GM21367 (cell line): ENCODE results near the gene CHCHD3.
"Not testable (repeated sequence)": the region's sequence is repeated elsewhere in the genome, so short reads cannot be mapped to it uniquely, and the experiment has no call there.

ENCODE experiments used
- ATAC-seq: cut with Tn5 transposase; IDR thresholded peaks from one replicate; pipeline ENCODE4 v1.9.1; 2021; ENCODE audit not compliant: unreplicated experiment

CHCHD3 gene

DNA sequence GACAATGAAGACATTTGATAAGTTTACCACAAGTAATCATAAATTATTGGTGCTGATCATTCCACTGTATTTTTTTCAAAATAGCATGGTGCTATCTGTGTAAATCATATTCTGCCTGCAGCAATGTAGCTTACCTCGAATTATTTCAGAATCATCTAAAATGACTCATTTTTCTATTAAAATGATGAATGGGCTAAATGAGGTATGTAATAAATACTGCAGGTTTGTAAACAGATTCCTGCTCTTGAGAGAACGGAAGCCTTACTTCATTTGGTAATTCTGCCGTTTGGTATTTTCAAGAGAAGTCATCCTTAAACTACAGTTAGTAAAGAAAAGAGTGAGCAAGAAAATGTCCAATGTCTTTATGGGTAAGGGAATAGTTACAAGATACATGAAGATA lies 115.9 kb downstream of the CHCHD3 start:
- ATAC-seq, result no peak

DNA sequence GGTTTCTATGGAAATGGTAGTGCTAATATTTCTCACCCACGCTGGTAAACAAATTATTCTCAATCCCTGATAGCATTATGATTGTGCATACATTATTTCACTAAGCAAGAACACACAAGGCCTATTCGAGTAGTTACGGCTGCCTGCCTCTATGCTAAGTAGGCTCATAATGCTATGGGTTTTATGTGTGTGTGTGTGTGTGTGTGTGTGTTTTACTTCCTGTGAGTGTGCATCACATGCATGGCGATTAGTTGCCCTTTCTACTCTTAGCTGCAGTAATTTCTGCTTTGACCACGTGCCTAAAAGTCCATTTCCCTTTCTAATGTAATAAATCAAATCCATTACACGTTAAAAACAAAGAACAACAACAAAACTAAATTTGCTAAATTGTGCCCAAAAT lies 117.0 kb downstream of the CHCHD3 start:
- ATAC-seq, result no peak

DNA sequence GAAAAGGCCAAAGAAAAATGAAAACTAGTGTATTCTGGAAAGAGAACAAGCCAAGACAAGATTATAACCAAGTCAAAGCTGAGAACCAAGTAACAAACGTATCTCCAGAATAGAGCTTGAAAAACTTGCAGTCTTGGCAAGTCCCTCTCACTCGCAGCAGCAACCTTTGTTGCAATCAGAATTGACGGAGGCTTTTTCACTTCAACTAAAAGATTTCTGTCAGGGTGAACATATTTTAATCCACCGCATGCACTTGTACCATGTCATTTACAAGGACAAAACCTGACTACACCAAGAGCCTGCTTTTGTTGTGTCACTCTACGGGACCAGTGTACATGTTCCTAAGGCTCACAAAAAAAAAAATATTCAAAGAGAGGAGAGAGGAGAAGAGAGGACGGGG lies 122.0 kb downstream of the CHCHD3 start:
- no peak for ATAC-seq

DNA sequence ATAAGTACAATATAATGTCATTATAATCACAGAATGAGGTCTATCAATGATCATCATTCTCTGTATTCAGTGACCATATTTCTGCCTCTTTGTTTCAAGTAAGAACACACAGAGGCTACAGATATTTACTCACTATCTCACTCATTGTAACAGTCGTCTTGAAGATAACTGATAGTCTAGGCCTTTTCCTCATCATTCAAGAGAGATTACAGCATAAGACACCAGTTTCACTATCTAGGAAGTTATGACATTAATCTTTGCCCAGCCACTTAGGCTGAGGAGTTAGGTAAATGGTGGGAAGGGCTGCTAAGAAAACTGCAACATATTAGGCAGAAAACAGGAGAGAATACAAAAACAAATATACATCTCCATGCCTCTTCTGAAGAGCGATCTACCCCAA lies 125.3 kb downstream of the CHCHD3 start:
- no peak for ATAC-seq

DNA sequence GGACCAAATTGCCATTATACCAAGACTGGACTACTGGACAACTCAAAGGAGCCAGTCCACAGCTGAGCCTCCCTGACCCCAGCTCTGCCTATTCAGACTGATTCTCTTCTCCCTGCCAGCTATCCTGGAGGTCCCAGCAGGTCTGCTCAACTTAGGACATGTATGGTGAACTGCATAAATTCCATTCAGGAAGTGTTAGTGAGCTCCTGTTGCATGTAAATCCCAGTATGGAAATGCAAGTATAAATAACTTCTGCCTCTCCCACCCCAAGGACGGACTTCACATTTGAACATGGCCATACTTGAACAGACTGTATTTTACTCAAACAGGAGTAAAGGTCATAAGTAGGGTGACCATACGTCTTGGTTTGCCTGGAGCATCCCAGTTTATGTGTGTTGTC lies 128.4 kb downstream of the CHCHD3 start:
- no peak for ATAC-seq

DNA sequence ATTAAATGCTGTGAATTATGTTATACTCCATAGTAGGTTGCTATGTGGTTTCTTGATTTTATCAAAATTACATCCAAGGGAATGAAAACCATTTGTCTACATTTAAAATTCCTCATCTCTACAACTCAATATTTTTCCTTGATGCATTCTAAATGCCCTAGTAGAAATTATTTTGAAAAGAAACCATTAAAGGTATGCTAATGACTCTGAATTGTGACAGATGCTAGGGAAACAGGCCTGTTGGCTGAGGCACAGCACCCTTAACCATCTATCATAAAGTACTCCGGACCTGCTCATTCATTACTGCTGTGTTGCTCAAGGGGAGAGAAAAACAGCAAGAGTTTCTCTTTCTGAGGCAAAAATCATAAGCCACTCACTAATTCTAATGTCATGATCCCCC lies 131.2 kb downstream of the CHCHD3 start:
- no peak for ATAC-seq

DNA sequence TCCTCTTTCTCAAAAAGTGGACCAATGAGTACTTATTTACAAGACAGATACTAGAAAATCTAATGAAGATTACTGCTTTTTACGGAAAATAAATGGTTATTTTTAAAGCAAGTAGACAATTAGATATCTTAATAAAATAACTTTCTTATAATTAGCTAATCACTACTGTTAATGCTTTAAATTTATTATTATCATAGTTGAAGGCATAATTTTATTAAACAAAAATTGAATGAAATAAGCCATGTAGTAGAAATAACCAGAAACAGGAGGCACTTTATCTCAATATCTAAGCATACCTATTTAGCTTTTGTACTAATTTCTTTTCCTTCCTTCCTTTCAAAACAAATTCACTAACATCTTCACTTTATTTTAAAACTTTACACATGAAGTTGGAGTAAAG lies 134.9 kb downstream of the CHCHD3 start:
- no peak for ATAC-seq

DNA sequence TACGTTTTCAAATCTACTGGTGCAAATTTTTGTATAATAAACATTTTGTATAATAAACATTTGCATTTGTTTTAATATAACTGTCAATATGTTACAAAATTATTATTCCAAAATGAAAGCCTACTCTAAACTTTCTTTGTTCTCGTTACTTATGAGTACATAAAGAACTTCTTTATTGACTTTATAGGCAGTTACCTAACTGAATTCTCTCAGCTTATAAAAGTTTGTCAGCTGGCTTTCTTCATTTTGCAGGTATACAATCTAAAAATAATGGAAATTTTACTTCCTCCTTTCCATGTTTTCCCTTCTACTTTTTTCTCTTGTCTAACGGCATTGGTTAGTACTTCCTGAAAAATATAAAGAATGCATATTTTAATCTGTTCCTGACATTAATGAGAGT lies 137.1 kb downstream of the CHCHD3 start:
- ATAC-seq, result no peak

DNA sequence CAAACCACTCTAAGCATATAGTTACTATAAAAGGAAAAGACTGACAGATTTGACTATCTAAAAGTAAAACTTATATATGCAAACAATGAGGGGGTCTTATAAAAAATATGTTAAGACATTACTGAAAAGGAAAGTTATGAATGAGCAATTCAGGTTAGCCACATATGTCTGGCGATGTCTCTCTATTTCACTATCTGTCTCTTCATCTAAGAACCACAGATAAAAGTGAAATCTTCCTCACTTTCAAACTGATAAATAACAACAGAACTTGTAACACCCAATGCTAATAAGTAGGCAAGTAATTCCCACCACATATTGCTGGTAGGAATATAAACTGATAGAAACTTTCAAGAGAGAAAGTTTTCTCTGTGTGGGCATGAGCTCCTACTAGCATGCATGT lies 138.2 kb downstream of the CHCHD3 start:
- ATAC-seq, result no peak

DNA sequence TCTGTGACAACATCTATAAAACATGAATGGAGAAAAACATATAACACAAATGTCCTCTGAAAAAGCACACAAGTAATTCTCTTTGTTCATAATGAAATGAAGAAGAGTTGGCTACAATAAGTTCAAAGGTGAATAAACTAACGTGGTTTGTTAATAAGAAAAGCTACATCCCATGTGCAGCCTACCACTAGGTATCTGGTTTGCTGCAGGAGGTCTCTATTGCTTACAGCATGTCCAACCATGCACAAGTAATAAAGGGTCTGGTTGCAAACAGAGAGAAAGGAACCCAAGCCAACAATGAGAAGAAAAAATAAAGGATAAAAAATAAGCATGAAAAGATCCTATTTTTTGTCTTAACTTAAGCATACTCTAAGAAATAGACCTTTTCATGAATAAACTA lies 139.2 kb downstream of the CHCHD3 start:
- ATAC-seq, result no peak

DNA sequence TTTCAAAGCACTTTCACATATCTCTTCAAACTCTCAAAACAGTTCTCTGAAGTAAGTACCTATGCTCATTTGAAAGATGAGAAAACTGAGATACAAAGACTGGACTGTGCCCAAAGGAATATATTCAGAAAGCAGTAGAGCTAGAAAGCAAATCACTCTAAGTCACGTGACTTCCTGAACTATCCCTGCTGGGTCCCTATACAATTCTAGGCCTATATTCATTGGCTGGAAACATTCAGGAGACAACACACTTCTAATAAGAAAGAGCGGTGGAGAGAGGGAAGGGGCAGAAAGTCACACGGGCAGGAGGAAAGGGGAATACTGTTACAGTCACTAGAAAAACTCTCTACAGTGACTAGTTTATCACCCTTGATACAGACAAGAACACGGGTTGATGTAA lies 140.0 kb downstream of the CHCHD3 start:
- ATAC-seq, result no peak

DNA sequence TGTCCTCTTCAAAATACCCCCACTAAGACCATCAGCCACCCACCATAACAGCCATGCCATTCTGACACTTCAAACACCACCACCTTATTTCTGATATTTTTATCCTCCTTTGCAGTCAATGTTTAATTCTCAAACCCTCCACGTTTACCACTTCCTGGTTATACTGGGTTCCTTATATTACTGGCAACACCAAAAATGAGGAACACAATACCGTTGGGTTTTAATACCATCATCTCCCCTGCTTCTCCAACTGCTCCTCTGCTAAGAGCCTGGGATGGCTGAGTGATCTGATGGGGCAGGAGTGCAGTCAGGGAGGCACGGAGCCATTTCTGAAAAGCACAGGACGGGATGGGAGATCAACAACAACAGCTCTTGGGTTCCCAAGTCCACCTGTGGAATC lies 140.5 kb downstream of the CHCHD3 start:
- no peak for ATAC-seq

DNA sequence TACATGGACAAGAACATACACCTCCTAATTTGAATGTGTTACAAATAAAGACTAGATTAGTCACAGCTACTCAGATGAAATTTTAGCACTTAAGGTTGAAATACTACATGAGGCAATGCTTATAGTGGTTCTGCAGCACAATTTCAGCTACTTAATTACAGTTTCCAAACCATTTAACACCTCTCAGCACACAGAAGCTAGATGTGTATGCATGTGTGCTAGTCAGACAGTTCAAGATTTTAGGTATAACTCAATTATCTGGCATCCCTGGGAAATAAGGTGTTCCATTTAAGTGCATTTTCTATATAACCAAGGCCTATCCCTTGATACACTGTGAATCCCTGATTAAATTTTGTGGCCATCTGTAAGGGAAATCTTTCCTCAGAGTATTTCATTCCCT lies 141.8 kb downstream of the CHCHD3 start:
- ATAC-seq, result no peak

DNA sequence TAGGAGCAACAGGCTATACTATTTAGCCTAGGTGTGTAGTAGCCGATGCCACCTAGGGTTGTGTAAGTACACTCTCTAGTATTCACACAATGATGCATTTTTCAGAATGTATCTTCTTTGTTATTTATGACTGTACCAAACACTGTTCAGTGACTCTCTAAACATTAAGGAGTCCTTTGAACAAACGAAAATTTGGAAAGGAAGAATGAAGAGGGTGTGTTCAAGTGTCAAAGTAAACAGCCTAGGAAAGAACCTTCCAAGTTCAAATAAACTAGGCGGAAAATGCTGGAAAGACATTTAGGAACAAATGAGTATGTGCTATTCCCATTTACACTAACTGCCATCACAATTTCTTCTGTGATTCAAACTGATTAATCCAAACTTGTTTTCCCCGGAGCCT lies 142.4 kb downstream of the CHCHD3 start:
- ATAC-seq, result no peak

DNA sequence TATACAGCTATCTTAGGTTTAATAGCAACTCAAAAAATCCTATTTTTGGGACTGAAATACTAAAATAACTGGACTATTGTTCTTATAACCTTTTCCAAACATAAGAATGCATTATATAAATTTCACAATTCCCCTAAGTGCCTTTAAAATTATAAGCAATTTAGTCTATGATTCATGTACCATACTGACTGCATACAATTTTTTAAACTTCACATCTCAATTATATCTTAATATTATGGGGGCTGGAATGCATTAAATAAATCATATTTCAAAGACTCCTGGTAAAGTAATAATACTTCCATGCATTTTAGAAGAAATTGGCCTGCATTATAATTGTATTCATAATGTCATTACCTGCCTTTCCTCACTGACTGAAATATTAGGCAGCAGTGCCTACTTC lies 144.6 kb downstream of the CHCHD3 start:
- no peak for ATAC-seq

DNA sequence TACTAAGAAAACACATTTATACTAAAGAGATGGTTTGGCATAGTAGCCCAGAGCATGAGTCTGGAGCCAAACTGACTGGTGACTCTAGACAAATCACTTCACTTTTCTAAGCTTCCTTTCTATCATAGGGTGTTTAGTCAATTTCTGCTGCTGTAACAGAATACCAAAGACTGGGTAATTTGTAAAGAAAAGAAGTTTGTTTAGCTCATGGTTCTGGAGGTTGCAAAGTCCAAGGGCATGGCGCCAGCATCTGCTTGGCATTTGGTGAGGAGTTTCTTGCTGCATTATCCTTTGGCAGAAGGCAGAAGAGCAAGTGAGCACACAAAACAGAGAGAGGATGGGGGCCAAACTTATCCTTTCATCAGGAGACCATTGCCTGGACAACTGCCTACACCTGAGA lies 146.3 kb downstream of the CHCHD3 start:
- no peak for ATAC-seq

DNA sequence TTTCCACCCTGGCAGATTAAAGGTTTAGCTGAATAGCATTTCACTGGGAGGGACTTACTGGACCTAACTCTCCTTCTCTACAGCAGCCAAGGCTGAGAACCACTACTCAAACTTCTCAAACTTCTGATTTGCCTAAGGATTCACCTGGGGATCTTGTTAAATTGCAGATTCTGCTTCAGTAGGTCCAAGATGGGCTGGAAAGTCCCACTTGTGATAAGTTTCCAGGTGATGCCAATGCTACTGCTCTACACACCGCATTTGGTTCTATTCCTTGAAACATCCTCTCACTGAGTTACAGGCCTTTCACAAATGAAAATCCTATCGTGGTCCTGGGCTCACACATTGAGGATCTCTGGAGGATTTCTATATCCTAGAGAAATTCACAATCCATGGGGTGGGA lies 147.9 kb downstream of the CHCHD3 start:
- no peak for ATAC-seq

DNA sequence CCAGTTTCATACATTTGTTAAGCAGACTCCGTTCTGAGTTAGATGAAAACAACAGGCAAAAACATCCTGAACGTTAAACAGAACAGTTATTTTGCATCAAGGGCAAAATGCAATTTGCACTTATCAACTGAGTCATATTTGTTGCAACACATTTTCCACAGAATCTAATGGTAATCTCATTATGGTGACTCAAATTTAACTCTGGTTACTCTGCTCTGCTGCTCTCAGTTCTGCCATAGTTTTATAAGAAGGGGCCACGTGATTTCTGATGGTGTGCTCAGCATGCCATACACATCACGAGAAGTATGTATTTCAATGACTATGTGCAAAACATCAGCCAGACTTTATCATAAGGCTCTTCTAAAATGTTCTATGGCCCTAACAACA lies 148.8 kb downstream of the CHCHD3 start:
- ATAC-seq, result no peak

DNA sequence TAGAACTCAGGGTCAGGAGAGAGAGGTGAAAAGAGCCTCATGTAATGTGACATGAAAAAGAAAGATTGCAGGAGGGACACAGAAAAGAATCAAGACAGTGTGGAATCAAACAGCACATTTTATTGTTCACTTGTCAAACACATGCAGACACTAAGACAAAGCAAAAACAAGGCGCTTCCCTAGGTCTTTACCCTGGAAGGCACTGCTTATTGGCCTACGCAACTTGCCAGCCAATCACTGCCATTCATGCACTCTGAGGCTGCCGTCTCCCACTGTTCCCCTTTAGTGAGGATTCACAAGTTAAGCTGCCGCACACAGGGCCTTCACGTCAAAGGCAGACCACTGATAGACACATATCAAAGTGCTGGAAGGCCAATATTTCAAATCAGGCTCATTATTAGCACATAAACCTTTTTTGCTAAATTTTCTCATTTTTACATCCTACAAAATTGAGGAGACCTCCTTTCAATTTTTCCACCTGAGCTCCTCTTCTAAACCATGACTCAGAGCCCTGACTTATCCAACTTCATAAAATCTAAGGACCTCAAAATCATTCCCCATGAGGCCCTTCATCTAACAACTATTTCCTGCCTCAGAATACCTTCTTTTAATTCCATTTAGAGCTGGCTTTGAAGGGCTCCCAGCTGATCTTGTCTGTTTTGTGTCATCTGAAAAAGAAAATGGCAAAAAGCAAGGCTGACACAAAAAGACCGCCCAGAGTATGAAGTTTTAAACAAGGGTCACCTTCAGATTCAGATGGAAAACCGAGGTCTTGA lies 149.4 kb downstream of the CHCHD3 start:
- no peak for ATAC-seq

DNA sequence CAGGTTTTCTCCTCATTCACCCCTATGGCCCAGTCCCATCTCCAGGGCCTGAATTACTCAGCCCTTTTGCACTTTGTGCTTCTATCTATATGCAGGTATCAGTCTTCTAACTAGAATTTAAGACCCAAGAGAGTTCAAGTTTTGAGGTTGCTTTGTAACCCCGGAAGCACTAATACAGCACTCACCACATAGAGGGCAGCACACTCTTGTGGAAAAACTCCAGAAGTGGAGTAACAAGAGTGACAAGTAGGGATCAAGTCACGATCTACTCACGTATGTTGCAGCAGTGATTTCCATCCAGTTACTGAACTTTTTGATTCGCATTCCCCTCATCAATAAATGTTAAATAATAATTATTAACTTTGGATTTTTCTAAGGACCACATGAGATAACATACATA lies 151.0 kb downstream of the CHCHD3 start:
- ATAC-seq, result no peak

DNA sequence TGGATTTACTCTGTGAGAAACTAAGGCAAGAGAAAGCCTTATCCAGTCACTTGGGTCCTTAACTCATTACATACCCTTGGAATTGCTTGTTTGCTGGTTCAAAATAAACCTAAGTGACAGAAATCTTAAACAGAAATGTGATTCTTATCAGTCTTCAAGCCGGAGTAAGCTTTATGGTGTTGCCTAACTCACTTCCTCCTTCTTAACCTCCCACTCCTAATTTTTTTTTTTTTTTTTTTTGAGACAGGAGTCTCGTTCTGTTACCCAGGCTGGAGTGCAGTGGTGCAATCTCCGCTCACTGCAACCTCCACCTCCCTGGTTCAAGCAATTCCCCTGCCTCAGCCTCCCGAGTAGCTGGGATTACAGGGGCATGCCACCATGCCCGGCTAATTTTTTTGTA lies 151.9 kb downstream of the CHCHD3 start:
- ATAC-seq, result not testable (repeated sequence)

DNA sequence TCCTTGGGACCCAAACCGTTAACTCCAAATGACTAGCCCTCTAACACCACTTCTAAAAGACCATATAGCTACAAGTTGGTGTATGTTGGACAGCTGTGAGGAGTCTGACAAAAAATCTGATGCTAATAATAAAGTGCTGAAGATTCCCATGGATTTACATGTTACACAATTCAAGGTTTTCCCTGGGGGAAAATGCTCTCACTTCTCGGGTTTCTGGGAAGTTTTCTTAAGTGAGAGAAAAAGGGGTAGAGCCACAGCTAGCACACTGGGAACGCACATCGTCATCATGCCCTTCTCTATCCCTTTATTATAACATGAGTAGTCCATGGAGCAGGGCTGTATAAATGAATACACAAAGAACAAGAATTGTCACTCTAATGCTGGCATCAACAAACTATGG lies 162.1 kb downstream of the CHCHD3 start:
- no peak for ATAC-seq

DNA sequence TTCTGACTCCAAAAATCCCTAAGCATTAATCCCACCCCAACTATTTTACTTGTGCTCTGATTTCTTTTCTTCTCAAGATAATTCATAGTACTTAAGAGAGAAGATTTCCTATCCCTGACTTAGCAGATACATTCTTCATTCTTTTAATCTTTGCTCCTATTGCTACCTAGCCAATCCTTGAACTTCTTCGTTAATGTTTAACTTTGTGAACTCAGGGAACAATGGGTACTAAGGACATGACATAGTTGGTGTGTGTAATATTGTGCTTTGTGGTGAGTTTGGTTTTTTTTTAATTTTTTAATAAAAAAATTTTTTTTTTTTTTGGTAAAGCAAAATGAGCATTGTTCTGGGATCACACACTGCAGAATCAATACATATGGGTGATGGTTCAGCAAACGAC lies 166.2 kb downstream of the CHCHD3 start:
- no peak for ATAC-seq
